GM21786 (cell line): ENCODE measurements around the gene DOCK7.
A peak's percentile ranks its signal among the peaks of the same experiment; 100 is the strongest.
"Not testable (repeated sequence)": the region's sequence is repeated elsewhere in the genome, so short reads cannot be mapped to it uniquely, and the experiment has no call there.

Experiments used
- ATAC-seq: cut with Tn5 transposase; IDR thresholded peaks from one replicate; pipeline ENCODE4 v1.9.1; 2021; ENCODE audit not compliant: unreplicated experiment

The DOCK7 gene

GRCh38 chr1:62530516-62531154, 157.6 kb downstream of the DOCK7 start:
- ATAC-seq = peak; percentile 50

GRCh38 chr1:62529227-62529626, 159.0 kb downstream of the DOCK7 start:
- no peak for ATAC-seq

GRCh38 chr1:62528015-62528414, 160.2 kb downstream of the DOCK7 start:
- ATAC-seq = no peak

GRCh38 chr1:62527346-62527745, 160.8 kb downstream of the DOCK7 start:
- not testable (repeated sequence) for ATAC-seq

- ATAC-seq = no peak
Observed at GRCh38 chr1:62523860-62524259, 164.3 kb downstream of the DOCK7 start.

GRCh38 chr1:62516600-62516999, 171.6 kb downstream of the DOCK7 start:
- ATAC-seq = no peak

GRCh38 chr1:62514746-62515423, 173.3 kb downstream of the DOCK7 start:
- no peak for ATAC-seq

- ATAC-seq = no peak
Observed at GRCh38 chr1:62513013-62513412, 175.2 kb downstream of the DOCK7 start.

- no peak for ATAC-seq
Observed at GRCh38 chr1:62509028-62509427, 179.2 kb downstream of the DOCK7 start.

GRCh38 chr1:62508187-62508758, 179.9 kb downstream of the DOCK7 start:
- no peak for ATAC-seq

GRCh38 chr1:62500210-62500609, 188.0 kb downstream of the DOCK7 start:
- no peak for ATAC-seq

- no peak for ATAC-seq
Observed at GRCh38 chr1:62494137-62494536, 194.0 kb downstream of the DOCK7 start.

GRCh38 chr1:62493656-62494055, 194.5 kb downstream of the DOCK7 start:
- ATAC-seq = no peak

GRCh38 chr1:62492521-62492920, 195.7 kb downstream of the DOCK7 start:
- no peak for ATAC-seq

GRCh38 chr1:62487956-62488355, 200.2 kb downstream of the DOCK7 start:
- ATAC-seq = no peak

- no peak for ATAC-seq
Observed at GRCh38 chr1:62484824-62485468, 203.2 kb downstream of the DOCK7 start.

GRCh38 chr1:62481681-62482080, 206.5 kb downstream of the DOCK7 start:
- no peak for ATAC-seq

- no peak for ATAC-seq
Observed at GRCh38 chr1:62476525-62477219, 211.5 kb downstream of the DOCK7 start.

- no peak for ATAC-seq
Observed at GRCh38 chr1:62467092-62467491, 221.1 kb downstream of the DOCK7 start.

- ATAC-seq = no peak
Observed at GRCh38 chr1:62462370-62462769, 225.8 kb downstream of the DOCK7 start.

GRCh38 chr1:62457955-62458354, 230.2 kb downstream of the DOCK7 start:
- ATAC-seq = no peak
